ENCODE results near the gene TNFSF15. TPM values are rescaled to one million over a fixed set of nuclear protein-coding genes. Genes with fewer than 3 reads are reported as not detected.

TNFSF15 gene
- total RNA-seq, 2 experiments from 2014 or later = 0.06 to 0.16 TPM

DNA sequence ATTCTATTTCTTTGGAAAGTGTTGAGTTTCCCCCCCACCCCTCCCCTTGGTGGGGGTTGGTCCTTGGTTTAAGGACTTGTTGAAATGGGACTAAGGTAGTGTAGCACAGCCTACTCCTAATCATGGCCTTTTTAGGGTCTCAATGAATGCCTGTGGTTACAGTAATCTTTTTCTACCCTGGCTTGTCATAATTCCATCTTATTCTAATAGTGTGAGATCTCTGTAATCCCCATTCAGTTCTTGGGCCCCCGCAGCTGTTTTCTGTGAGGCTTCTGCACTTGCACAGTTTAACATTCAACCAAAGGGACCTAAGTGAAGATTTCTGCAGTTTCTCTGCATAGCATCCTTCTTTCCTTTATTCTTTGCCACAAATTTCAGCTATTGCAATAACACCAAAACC lies 30.7 kb downstream of the TNFSF15 start:
- DNase-seq (no peak), ATAC-seq (no peak)
- peaks cover 25% of the 10 kb centered on the region for H3K4me1 Mint-ChIP-seq
- CTCF ChIA-PET = interaction anchor here (0.7 to 1.7 kb wide), 4 partner anchors 21 to 132 kb away, joined by 3 to 7 read pairs (median 4); partner anchors contain the start of gene TEX48
- peaks cover 32% of the 10 kb centered on the region for H3K27me3 Mint-ChIP-seq
- H3K36me3 Mint-ChIP-seq = peaks cover 2% of the 10 kb centered on the region
- H3K9me3 Mint-ChIP-seq (ENCODE audit: low read depth) = no peaks in the 10 kb centered on the region
- no peak overlapping the region for H3K4me3 Mint-ChIP-seq
- no peak overlapping the region for H3K27ac Mint-ChIP-seq

DNA sequence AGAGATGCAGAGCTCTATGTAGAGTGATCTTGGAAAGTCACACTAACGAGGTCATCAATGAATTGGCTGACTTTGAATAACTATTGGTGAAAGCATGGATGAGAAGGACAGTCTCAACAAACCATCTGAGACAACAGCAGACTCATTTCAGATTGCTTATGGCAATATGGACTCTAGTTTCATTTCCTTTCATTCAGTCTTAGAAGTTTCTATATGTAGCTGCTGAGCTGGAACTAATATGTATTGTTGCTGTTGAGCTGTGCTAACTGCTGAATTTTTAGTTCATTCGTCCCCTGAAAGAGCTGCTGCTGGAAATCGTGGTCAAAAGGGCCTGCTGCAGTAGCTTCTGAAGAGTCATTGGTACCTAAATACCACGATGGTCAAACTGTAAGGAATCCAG lies 31.3 kb downstream of the TNFSF15 start:
- Mint-ChIP-seq H3K27me3 (peaks cover 29% of the 10 kb centered on the region), H3K4me3 (no peak overlapping the region), H3K9me3 (ENCODE audit: low read depth) (no peaks in the 10 kb centered on the region), H3K27ac (peak overlapping the region; percentile 52), H3K4me1 (peaks cover 25% of the 10 kb centered on the region), H3K36me3 (peaks cover 4% of the 10 kb centered on the region)
- CTCF ChIA-PET = interaction anchor here (0.7 to 1.7 kb wide), 4 partner anchors 20 to 133 kb away, joined by 3 to 7 read pairs (median 4); partner anchors contain the start of gene TEX48
- DNase-seq (no peak), ATAC-seq (peak; percentile 51)

DNA sequence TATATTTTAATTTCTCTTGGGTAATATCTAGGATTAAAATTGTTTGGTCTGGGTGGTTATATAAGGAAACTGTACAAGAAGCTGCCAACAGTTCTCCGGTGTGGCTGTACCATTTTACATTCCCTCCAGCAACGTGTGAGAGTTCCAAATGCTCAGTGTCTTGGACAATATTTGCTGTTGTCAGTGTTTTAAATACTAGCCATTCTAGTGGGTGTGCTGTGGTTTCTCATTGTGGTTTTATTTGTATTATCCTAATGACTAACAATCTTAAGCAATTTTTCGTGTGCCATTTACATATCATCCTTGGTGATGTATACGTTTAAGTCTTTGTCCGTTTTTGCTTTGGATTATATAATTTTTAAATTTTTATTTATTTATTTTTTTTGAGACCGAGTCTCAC lies 34.0 kb downstream of the TNFSF15 start:
- no peak for ATAC-seq
- CTCF ChIA-PET = no interaction called here
- Mint-ChIP-seq H3K4me3 (no peak overlapping the region), H3K27ac (no peak overlapping the region), H3K9me3 (ENCODE audit: low read depth) (no peaks in the 10 kb centered on the region), H3K4me1 (peaks cover 23% of the 10 kb centered on the region), H3K27me3 (peaks cover 13% of the 10 kb centered on the region), H3K36me3 (peaks cover 2% of the 10 kb centered on the region)
- DNase-seq = no peak

GRCh38 chr9:114770991-114771390 lies 34.8 kb downstream of the TNFSF15 start:
- H3K4me1 Mint-ChIP-seq = peaks cover 19% of the 10 kb centered on the region
- no peak overlapping the region for H3K27ac Mint-ChIP-seq
- DNase-seq = no peak
- H3K4me3 Mint-ChIP-seq = no peak overlapping the region
- H3K9me3 Mint-ChIP-seq (ENCODE audit: low read depth) = no peaks in the 10 kb centered on the region
- H3K36me3 Mint-ChIP-seq = peaks cover 2% of the 10 kb centered on the region
- ATAC-seq = no peak
- H3K27me3 Mint-ChIP-seq = peaks cover 10% of the 10 kb centered on the region
- CTCF ChIA-PET = interaction anchor here (0.9 to 1.0 kb wide), 2 partner anchors 33 to 317 kb away, joined by 3 read pairs; no protein-coding TSS in a partner anchor

DNA sequence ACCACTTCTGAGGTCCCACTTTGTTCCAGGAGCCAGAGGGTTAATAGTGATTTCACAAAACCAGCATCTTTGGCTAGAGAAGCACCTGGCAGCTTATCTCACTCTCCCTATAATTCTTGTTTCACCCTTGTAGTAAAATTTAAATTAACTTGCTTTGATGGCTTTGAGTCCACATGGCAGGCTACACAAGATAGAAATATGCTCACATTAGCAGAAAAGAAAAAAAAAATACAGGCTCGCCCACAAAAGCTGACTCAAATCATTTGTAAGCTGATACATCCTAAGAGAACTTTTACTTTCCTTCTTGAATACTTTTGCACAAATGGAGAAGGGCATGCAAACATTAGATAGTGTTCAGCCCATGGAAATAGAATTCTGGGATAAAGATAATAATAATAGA lies 36.2 kb downstream of the TNFSF15 start:
- Mint-ChIP-seq H3K27ac (no peak overlapping the region), H3K4me1 (peaks cover 6% of the 10 kb centered on the region), H3K9me3 (ENCODE audit: low read depth) (no peaks in the 10 kb centered on the region), H3K27me3 (peaks cover 13% of the 10 kb centered on the region), H3K36me3 (peaks cover 2% of the 10 kb centered on the region), H3K4me3 (no peak overlapping the region)
- peak; percentile 67 for ATAC-seq
- DNase-seq = no peak
- CTCF ChIA-PET = interaction anchor here (1.0 to 1.6 kb wide), 5 partner anchors 9 to 145 kb away, joined by 3 to 4 read pairs (median 3); no protein-coding TSS in a partner anchor

DNA sequence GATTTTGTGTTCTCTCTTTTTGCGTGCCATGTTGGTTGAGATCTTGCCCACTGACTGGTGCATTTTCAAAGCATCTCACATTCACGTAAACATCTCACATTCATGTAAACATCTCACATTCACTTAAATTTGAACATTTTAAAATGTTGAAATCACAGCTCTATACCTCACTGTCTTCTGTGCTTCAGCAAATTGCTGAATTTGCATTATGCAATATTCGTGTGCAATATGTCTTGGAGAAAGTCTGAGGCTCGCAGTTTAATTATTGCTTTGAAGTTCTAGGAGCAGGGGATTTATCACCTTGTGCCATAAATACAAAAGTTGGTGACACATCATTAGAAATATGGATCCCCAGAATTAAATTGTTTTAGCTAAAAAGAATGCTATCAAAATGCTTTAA lies 42.6 kb downstream of the TNFSF15 start:
- H3K27me3 Mint-ChIP-seq = peaks cover 21% of the 10 kb centered on the region
- no peak overlapping the region for H3K27ac Mint-ChIP-seq
- peaks cover 2% of the 10 kb centered on the region for H3K9me3 Mint-ChIP-seq (ENCODE audit: low read depth)
- H3K4me3 Mint-ChIP-seq = no peak overlapping the region
- DNase-seq = no peak
- ATAC-seq = no peak
- H3K4me1 Mint-ChIP-seq = no peaks in the 10 kb centered on the region
- no peaks in the 10 kb centered on the region for H3K36me3 Mint-ChIP-seq
- CTCF ChIA-PET = interaction anchor here (1.1 kb wide), 1 partner anchor 25 kb away, joined by 3 read pairs; no protein-coding TSS in a partner anchor

- ATAC-seq (no peak), DNase-seq (no peak)
- Mint-ChIP-seq H3K27me3 (peaks cover 21% of the 10 kb centered on the region), H3K36me3 (no peaks in the 10 kb centered on the region), H3K4me3 (no peak overlapping the region), H3K27ac (no peak overlapping the region), H3K4me1 (peaks cover 7% of the 10 kb centered on the region), H3K9me3 (ENCODE audit: low read depth) (peaks cover 5% of the 10 kb centered on the region)
- CTCF ChIA-PET = interaction anchor here (1.6 kb wide), 1 partner anchor 12 kb away, joined by 4 read pairs; no protein-coding TSS in a partner anchor
These were observed 44.3 kb downstream of the TNFSF15 start for GRCh38 chr9:114761523-114761922.

DNA sequence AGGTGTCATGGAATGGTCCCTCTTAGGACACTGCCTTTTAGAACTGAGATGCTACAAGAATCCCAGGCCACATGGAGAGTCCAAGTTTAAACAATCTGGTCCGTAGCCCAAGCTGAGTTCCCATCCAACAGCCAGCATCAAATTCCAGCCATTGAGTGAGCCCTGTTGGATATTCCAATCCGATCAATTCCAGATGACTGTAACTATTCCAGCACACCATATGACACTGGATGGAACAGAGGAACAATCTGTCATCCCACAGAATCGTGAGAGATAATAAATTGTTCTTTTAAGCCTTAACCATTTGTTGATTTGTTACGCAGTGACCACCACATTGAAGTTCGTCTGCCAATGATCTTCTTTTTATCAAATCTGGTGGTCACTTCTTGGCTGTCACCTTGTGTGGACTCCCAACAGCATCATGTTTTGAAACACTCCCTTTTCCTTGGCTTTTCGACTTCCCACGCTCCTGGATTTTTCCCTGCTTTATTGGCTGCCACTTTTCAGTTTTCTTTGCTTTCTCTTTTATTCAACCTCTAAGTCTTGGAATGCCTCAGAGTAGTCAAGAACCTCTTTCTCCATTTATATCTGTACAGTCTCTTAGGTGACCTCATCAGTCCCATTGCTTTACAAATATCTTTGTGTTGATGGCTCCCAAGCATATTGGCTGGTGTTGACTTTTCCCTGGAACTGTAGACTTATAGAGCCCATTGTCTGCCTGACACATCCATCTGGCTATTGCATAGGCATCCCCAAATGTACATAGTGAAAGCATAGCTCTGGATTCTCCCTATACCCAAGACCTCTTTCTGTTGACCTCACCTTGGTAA lies 46.1 kb downstream of the TNFSF15 start:
- no peak overlapping the region for H3K27ac Mint-ChIP-seq
- H3K9me3 Mint-ChIP-seq (ENCODE audit: low read depth) = peaks cover 5% of the 10 kb centered on the region
- DNase-seq (no peak), ATAC-seq (no peak)
- H3K4me1 Mint-ChIP-seq = peaks cover 16% of the 10 kb centered on the region
- H3K4me3 Mint-ChIP-seq = no peak overlapping the region
- CTCF ChIA-PET = interaction anchor here (1.4 to 1.6 kb wide), 2 partner anchors 10 to 79 kb away, joined by 4 read pairs; no protein-coding TSS in a partner anchor
- H3K27me3 Mint-ChIP-seq = peaks cover 13% of the 10 kb centered on the region
- H3K36me3 Mint-ChIP-seq = peaks cover 4% of the 10 kb centered on the region

DNA sequence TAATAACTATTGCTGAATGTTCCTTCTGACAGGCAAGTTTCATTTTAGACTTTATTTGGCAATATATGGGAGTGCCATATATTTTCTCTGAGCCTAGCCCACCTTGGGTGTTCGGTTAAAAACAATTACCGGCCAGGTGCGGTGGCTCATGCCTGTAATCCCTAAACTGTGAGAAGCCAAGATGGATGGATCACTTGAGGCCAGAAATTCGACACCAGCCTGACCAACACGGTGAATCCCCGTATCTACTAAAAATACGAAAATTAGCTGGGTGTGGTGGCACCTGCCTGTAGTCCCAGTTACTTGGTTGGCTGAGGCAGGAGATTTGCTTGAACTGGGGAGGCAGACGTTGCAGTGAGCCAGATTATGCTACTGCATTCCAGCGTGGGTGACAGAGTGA lies 47.9 kb downstream of the TNFSF15 start:
- CTCF ChIA-PET = interaction anchor here (1.2 kb wide), 1 partner anchor 105 kb away, joined by 3 read pairs; no protein-coding TSS in a partner anchor
- DNase-seq (no peak), ATAC-seq (no peak)
- Mint-ChIP-seq H3K9me3 (ENCODE audit: low read depth) (peaks cover 5% of the 10 kb centered on the region), H3K27ac (no peak overlapping the region), H3K4me1 (peaks cover 25% of the 10 kb centered on the region), H3K4me3 (no peak overlapping the region), H3K27me3 (peaks cover 2% of the 10 kb centered on the region), H3K36me3 (peaks cover 4% of the 10 kb centered on the region)

DNA sequence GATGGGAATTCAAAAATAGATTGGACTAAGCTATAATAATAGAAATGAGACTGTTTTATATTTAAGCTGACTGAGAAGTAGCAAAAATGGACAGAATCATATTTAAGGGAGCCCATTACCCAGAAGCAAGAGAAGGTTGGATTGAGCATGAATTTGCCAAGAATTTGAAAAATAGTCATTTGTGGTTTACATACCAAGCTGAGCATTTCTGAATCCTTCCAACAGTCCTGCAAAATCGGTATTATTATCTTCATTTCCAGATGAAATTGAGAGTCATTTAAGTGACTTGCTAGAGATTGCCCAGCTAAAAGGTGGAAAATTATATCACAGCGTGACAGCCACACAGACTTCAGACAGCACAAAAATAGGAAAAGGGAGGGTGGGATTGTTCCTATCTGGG lies 48.4 kb downstream of the TNFSF15 start:
- Mint-ChIP-seq H3K36me3 (peaks cover 4% of the 10 kb centered on the region), H3K4me1 (peaks cover 25% of the 10 kb centered on the region), H3K9me3 (ENCODE audit: low read depth) (peaks cover 5% of the 10 kb centered on the region), H3K27ac (no peak overlapping the region), H3K4me3 (no peak overlapping the region), H3K27me3 (no peaks in the 10 kb centered on the region)
- DNase-seq = no peak
- ATAC-seq = no peak
- CTCF ChIA-PET = interaction anchor here (1.1 to 1.2 kb wide), 2 partner anchors 15 to 104 kb away, joined by 3 read pairs; no protein-coding TSS in a partner anchor

DNA sequence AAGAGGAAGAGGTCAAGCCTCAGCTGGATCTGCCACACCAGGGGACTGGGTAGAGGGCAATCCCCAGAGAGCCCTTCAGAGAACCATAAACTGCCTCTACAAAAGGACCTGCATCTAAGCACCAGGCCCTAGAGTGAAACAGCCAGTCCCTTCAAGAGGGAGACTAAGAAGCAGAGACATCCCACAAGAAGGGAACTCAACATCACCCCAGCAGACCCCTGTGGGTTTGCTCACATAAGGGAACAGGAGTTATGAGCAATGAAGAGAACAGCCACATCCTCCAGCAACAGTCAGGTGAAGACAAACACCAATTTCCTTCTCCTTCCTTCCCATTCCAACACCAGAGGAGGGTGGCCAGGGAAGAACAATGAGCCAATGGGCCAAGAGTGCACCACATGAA lies 48.9 kb downstream of the TNFSF15 start:
- no peak for ATAC-seq
- Mint-ChIP-seq H3K9me3 (ENCODE audit: low read depth) (peaks cover 5% of the 10 kb centered on the region), H3K27ac (no peak overlapping the region), H3K27me3 (no peaks in the 10 kb centered on the region), H3K36me3 (peaks cover 4% of the 10 kb centered on the region), H3K4me1 (peaks cover 25% of the 10 kb centered on the region), H3K4me3 (no peak overlapping the region)
- CTCF ChIA-PET = interaction anchor here (1.1 to 1.2 kb wide), 2 partner anchors 16 to 104 kb away, joined by 3 read pairs; no protein-coding TSS in a partner anchor
- DNase-seq = no peak

GRCh38 chr9:114754581-114754980 lies 51.3 kb downstream of the TNFSF15 start:
- ATAC-seq (peak; percentile 39), DNase-seq (no peak)
- H3K36me3 Mint-ChIP-seq = peaks cover 10% of the 10 kb centered on the region
- H3K9me3 Mint-ChIP-seq (ENCODE audit: low read depth) = peaks cover 5% of the 10 kb centered on the region
- peaks cover 25% of the 10 kb centered on the region for H3K4me1 Mint-ChIP-seq
- H3K27ac Mint-ChIP-seq = peak overlapping the region; percentile 55
- H3K27me3 Mint-ChIP-seq = no peaks in the 10 kb centered on the region
- H3K4me3 Mint-ChIP-seq = no peak overlapping the region
- CTCF ChIA-PET = interaction anchor here (1.0 to 1.1 kb wide), 4 partner anchors 12 to 74 kb away, joined by 3 to 4 read pairs (median 4); no protein-coding TSS in a partner anchor

DNA sequence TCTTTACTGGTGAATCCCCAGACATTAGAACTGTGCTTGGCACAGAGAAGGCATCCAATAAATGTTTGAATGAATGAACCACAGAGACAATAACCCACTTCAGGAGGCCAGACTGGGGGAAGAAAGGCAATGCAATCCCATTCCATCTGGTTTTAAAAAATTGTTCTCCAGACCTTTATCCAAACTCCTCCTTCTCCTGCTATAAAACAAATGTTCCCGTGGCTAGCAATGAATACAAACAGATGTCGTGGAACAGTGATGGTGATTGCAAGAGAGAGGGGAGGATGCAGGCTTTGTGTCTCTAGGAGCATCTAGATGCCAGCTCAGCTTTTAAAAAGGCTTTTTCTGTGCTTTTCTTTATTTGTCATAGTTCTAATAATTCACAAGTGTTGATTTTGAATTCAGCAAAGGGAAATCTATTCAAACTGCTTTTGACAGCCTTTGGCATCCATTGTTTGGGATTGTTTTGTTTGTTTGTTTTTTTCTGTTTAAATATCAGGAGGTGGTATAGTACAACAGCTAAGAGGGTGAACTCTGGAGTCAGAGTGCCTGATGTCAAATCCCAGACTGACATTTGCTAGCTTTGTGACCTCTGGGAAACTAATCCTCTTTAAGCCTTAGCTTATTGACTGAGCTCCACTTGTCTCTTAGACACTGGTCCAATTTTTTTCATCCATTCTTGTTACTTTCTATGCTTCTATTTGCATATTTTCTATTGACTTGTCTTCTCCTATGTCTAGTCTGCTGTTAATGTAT lies 59.1 kb downstream of the TNFSF15 start:
- Mint-ChIP-seq H3K4me1 (no peaks in the 10 kb centered on the region), H3K27ac (no peak overlapping the region), H3K9me3 (ENCODE audit: low read depth) (no peaks in the 10 kb centered on the region), H3K36me3 (peaks cover 5% of the 10 kb centered on the region), H3K27me3 (no peaks in the 10 kb centered on the region), H3K4me3 (no peak overlapping the region)
- CTCF ChIA-PET = interaction anchor here (1.4 to 2.5 kb wide), 2 partner anchors 160 to 265 kb away, joined by 3 to 6 read pairs; no protein-coding TSS in a partner anchor
- DNase-seq (no peak), ATAC-seq (no peak)
